AG08396 (cell line): Measurements from ENCODE around the gene DRC1.

Source experiments
- DNase-seq: peaks from one replicate; pipeline ENCODE4 v3.0.0; 2012; ENCODE audit warnings: low spot score, mixed read lengths

Gene DRC1

GRCh38 chr2:26477911-26478253 lies 76.2 kb downstream of the DRC1 start, which contains the start of gene OTOF:
Gene OTOF, minus strand, starts transcription at chr2:26478124.
- DNase-seq, result peak; percentile 85

- no peak for DNase-seq
Measured at GRCh38 chr2:26478366-26478765, 76.6 kb downstream of the DRC1 start.

- no peak for DNase-seq
Measured at GRCh38 chr2:26479131-26479788, 77.5 kb downstream of the DRC1 start.

GRCh38 chr2:26479789-26480565 lies 78.3 kb downstream of the DRC1 start:
- DNase-seq, result no peak

GRCh38 chr2:26480566-26481423 lies 79.1 kb downstream of the DRC1 start:
- no peak for DNase-seq

GRCh38 chr2:26481706-26482105 lies 80.0 kb downstream of the DRC1 start:
- DNase-seq, result no peak

- DNase-seq, result no peak
Measured at GRCh38 chr2:26482211-26483026, 80.7 kb downstream of the DRC1 start.

- no peak for DNase-seq
Measured at GRCh38 chr2:26483027-26483326, 81.3 kb downstream of the DRC1 start.

- no peak for DNase-seq
Measured at GRCh38 chr2:26483516-26483915, 81.8 kb downstream of the DRC1 start.

GRCh38 chr2:26483957-26484565 lies 82.3 kb downstream of the DRC1 start:
- DNase-seq, result no peak

GRCh38 chr2:26484579-26484978 lies 82.9 kb downstream of the DRC1 start:
- DNase-seq, result no peak

- DNase-seq, result no peak
Measured at GRCh38 chr2:26485099-26485498, 83.4 kb downstream of the DRC1 start.

- DNase-seq, result no peak
Measured at GRCh38 chr2:26485725-26486418, 84.2 kb downstream of the DRC1 start.

GRCh38 chr2:26486789-26487188 lies 85.1 kb downstream of the DRC1 start:
- no peak for DNase-seq

GRCh38 chr2:26487192-26487591 lies 85.5 kb downstream of the DRC1 start:
- DNase-seq, result no peak

GRCh38 chr2:26488463-26489212 lies 86.9 kb downstream of the DRC1 start:
- DNase-seq, result no peak

- DNase-seq, result no peak
Measured at GRCh38 chr2:26489213-26489850, 87.6 kb downstream of the DRC1 start.

GRCh38 chr2:26491563-26492167 lies 89.9 kb downstream of the DRC1 start:
- DNase-seq, result no peak

GRCh38 chr2:26492749-26493515 lies 91.2 kb downstream of the DRC1 start:
- no peak for DNase-seq
